HEK293 (cell line): ENCODE results near the gene TCP11.

Experiments
- PATZ1 ChIP-seq: fragments of 450-650 bp; formaldehyde crosslinking; IDR thresholded peaks from 2 replicates; pipeline ENCODE4 v1.5.1; 2016; ENCODE audit warnings: missing biosample characterization, missing genetic modification characterization
- ZBTB1 ChIP-seq: fragments of 450-650 bp; formaldehyde crosslinking; IDR thresholded peaks from 2 replicates; pipeline ENCODE4 v1.5.1; 2016; ENCODE audit warnings: missing biosample characterization, missing genetic modification characterization
- ZNF121 ChIP-seq: fragments of 450-650 bp; formaldehyde crosslinking; IDR thresholded peaks from 2 replicates; pipeline ENCODE4 v1.5.1; 2016; ENCODE audit warnings: missing biosample characterization, missing genetic modification characterization
- ZNF133 ChIP-seq: fragments of 450-650 bp; formaldehyde crosslinking; IDR thresholded peaks from 2 replicates; pipeline ENCODE4 v1.5.1; 2016; ENCODE audit warnings: missing biosample characterization, missing genetic modification characterization
- ZNF830 ChIP-seq: fragments of 450-650 bp; IDR thresholded peaks from 2 replicates; pipeline ENCODE4 v1.5.0; 2018; ENCODE audit warnings: missing biosample characterization, missing genetic modification characterization, low read depth, mild to moderate bottlenecking, moderate library complexity
- TF ChIP-seq, protein P1 (sequence below): fragments of 450-650 bp; formaldehyde crosslinking; IDR thresholded peaks from 2 replicates; pipeline ENCODE4 v1.5.1; 2016; ENCODE audit warnings: missing biosample characterization, missing genetic modification characterization
- TF ChIP-seq, protein P2 (sequence below): sonication (generic); formaldehyde crosslinking; IDR thresholded peaks from 2 replicates; pipeline ENCODE4 v1.8.1; 2022; ENCODE audit warnings: mild to moderate bottlenecking, moderate library complexity, missing genetic modification reagents
- TF ChIP-seq, protein P3 (sequence below): fragments of 450-650 bp; formaldehyde crosslinking; IDR thresholded peaks from 2 replicates; pipeline ENCODE4 v1.5.0; 2017; ENCODE audit warnings: missing biosample characterization, missing genetic modification characterization, borderline replicate concordance

- TF ChIP-seq, protein P1, sequence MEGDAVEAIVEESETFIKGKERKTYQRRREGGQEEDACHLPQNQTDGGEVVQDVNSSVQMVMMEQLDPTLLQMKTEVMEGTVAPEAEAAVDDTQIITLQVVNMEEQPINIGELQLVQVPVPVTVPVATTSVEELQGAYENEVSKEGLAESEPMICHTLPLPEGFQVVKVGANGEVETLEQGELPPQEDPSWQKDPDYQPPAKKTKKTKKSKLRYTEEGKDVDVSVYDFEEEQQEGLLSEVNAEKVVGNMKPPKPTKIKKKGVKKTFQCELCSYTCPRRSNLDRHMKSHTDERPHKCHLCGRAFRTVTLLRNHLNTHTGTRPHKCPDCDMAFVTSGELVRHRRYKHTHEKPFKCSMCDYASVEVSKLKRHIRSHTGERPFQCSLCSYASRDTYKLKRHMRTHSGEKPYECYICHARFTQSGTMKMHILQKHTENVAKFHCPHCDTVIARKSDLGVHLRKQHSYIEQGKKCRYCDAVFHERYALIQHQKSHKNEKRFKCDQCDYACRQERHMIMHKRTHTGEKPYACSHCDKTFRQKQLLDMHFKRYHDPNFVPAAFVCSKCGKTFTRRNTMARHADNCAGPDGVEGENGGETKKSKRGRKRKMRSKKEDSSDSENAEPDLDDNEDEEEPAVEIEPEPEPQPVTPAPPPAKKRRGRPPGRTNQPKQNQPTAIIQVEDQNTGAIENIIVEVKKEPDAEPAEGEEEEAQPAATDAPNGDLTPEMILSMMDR (tag by site-specific recombination): no peak
- TF ChIP-seq ZNF121 (tag by site-specific recombination) (no peak), ZNF830 (tag by site-specific recombination) (no peak), ZNF133 (tag by site-specific recombination) (no peak), ZBTB1 (tag by site-specific recombination) (no peak), PATZ1 (tag by site-specific recombination) (no peak)
- TF ChIP-seq, protein P2, sequence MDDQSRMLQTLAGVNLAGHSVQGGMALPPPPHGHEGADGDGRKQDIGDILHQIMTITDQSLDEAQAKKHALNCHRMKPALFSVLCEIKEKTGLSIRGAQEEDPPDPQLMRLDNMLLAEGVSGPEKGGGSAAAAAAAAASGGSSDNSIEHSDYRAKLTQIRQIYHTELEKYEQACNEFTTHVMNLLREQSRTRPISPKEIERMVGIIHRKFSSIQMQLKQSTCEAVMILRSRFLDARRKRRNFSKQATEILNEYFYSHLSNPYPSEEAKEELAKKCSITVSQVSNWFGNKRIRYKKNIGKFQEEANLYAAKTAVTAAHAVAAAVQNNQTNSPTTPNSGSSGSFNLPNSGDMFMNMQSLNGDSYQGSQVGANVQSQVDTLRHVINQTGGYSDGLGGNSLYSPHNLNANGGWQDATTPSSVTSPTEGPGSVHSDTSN (CRISPR knock-in tag): no peak
- TF ChIP-seq, protein P3, sequence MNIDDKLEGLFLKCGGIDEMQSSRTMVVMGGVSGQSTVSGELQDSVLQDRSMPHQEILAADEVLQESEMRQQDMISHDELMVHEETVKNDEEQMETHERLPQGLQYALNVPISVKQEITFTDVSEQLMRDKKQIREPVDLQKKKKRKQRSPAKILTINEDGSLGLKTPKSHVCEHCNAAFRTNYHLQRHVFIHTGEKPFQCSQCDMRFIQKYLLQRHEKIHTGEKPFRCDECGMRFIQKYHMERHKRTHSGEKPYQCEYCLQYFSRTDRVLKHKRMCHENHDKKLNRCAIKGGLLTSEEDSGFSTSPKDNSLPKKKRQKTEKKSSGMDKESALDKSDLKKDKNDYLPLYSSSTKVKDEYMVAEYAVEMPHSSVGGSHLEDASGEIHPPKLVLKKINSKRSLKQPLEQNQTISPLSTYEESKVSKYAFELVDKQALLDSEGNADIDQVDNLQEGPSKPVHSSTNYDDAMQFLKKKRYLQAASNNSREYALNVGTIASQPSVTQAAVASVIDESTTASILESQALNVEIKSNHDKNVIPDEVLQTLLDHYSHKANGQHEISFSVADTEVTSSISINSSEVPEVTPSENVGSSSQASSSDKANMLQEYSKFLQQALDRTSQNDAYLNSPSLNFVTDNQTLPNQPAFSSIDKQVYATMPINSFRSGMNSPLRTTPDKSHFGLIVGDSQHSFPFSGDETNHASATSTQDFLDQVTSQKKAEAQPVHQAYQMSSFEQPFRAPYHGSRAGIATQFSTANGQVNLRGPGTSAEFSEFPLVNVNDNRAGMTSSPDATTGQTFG (tag by site-specific recombination): no peak
These were observed 49.6 kb downstream of the TCP11 start for GRCh38 chr6:35091346-35092083.
